Measurements from ENCODE around the gene VCL.
A peak's percentile ranks its signal among the peaks of the same experiment; 100 is the strongest.

The VCL gene

DNA sequence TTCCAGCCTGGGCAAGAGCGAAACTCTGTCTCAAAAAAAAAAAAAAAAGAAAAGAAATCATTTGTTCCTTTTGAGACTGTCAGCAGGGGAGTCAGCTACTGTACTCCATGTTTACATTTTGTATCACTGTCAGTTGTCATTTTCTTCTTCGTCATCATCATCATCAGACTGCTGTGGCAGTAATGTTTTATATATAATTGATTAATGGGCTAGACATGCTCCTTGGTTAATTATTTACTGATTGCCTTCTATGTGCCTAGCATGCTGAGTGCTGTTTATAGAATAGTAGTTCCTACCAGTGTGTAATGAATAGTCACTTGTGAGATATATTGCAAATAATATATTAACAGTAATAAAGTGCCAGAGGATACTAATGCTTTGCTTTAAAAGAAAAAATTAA is 50.5 kb downstream of the VCL start:
- TF ChIP-seq, protein P1, sequence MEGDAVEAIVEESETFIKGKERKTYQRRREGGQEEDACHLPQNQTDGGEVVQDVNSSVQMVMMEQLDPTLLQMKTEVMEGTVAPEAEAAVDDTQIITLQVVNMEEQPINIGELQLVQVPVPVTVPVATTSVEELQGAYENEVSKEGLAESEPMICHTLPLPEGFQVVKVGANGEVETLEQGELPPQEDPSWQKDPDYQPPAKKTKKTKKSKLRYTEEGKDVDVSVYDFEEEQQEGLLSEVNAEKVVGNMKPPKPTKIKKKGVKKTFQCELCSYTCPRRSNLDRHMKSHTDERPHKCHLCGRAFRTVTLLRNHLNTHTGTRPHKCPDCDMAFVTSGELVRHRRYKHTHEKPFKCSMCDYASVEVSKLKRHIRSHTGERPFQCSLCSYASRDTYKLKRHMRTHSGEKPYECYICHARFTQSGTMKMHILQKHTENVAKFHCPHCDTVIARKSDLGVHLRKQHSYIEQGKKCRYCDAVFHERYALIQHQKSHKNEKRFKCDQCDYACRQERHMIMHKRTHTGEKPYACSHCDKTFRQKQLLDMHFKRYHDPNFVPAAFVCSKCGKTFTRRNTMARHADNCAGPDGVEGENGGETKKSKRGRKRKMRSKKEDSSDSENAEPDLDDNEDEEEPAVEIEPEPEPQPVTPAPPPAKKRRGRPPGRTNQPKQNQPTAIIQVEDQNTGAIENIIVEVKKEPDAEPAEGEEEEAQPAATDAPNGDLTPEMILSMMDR (IDR thresholded peaks at IDR 0.05) = no peak
- TF ChIP-seq ZFX (IDR thresholded peaks at IDR 0.05; ENCODE audit: borderline replicate concordance) = no peak
- peak overlapping the region; percentile 48 for H3K27ac ChIP-seq

DNA sequence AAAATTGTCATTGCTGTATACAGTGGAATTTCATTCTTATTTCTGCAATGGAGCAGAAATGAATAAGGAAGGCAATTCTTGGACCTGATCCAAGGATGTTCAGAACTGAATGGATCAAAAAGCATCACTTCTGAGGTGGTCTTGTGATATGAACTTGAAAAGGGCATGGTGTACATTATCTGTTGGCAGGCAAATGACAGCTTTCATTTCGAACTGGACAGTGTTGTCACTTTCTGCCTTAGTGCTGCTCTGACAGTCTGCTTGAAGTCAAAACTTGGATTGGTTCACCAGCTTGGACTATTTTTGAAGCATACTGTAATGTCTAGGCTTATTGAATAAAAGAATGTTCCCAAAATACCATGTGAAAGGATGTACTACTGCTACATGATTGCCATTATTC is 52.0 kb downstream of the VCL start:
- H3K27ac ChIP-seq = 0 out of 2 replicates have a peak overlapping the region, but pooled peaks have one; percentile 7
- TF ChIP-seq, protein P1 (IDR thresholded peaks at IDR 0.05) = no peak
- no peak for TF ChIP-seq ZFX (IDR thresholded peaks at IDR 0.05; ENCODE audit: borderline replicate concordance)

DNA sequence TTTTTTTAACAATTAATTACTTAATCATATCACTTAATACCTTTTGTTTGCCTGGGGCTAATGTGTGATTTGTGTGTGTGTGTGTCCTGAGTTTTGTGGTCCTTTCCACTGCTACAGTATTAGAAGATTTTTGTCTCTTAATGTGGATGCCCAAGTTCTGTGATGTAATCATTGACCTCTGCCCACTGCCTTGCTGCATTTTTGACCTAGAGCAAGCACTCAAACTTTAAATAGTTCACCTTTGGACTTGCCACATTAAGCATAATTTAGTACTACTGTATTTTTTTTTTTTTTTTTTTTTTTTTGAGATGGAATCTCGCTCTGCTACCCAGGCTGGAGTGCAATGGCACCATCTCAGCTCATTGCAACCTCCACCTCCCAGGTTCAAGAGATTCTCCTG is 52.7 kb downstream of the VCL start:
- no peak overlapping the region for H3K27ac ChIP-seq

DNA sequence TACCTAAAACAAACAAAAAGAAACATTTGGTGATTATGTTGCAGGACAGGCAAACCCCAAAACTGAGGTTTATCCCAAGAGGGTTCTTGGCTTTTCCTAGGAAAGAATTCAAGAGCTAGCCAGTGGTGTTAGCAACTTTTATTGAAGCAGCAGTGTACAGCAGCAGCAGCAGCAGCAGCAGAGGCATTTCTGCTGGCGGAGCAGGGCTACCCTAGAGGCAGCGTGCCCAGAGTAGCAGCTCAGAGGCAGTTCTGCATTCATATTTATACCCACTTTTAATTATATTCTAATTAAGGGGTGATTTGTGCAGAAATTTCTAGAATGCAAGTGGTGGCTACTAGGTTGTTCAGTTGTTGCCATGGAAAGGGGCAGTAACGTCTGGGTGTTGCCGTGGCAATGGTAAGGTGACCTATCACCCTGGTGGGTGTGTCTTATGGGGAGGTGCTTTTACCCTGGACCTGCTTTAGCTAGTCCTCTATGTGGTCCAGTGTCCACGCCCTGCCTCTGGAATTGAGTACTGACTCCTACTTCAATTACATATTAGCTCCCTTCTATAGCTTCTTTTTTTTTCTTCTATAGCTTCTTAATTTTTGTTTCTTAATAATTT is 53.9 kb downstream of the VCL start:
- H3K27ac ChIP-seq = no peak overlapping the region; the same call in 1 of the 2 replicates
- no peak for TF ChIP-seq ZFX (IDR thresholded peaks at IDR 0.05; ENCODE audit: borderline replicate concordance)
- TF ChIP-seq, protein P1 (IDR thresholded peaks at IDR 0.05) = no peak

More for the DNA sequence above, 52.7 kb downstream of the VCL start:
- TF ChIP-seq, protein P1 (IDR thresholded peaks at IDR 0.05) = no peak

DNA sequence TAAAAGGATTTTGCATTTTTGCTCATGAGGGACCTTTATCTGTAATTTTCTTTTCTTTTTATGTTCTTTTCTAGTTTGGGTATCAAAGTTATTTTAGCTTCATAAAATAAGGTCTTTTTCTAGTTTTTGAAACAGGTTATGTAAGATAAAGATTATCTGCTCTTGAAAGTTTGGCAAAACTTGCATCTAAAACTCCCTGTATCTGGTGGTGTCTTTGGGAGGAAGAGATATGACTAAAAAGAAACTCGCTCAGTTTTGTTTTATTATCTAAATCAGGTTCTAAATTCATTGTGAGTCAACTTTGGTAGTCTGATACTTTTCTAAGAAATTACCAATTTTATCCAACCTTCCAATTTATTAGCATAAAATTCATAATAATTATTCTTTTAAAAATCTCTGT is 55.1 kb downstream of the VCL start:
- TF ChIP-seq, protein P1 (IDR thresholded peaks at IDR 0.05) = no peak
- TF ChIP-seq ZFX (IDR thresholded peaks at IDR 0.05; ENCODE audit: borderline replicate concordance) = no peak
- H3K27ac ChIP-seq = no peak overlapping the region

DNA sequence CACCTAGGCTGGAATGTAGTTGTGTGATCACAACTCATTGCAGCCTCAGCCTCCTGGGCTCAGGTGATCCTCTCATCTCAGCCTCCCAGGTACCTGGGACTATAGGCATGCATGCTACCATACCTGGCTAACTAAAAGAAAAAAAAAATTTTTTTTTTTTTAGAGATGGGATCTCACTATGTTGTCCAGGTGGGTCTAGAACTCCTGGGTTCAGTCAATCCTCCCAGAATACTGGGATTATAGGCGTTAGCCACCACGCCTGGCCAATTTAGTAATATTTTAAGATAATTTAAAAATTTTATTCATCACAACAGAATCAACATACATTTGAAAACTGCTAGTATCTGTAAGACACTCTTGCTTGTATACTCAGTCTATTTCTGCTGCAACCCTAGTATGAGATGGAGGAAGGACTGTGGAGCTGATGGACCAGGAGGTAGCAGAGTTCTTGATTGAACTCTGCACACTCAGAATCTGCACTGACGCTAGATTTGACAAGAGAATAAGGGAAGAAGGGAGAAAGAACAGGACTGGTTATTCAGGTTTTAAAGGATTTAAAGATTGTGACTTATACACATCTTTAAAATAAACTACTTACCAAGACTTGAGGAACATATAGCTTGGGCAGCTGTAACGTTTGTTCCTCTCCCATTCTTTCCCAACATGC is 57.6 kb downstream of the VCL start:
- TF ChIP-seq ZFX (IDR thresholded peaks at IDR 0.05; ENCODE audit: borderline replicate concordance) = no peak
- TF ChIP-seq, protein P1 (IDR thresholded peaks at IDR 0.05) = no peak
- H3K27ac ChIP-seq = no peak overlapping the region

DNA sequence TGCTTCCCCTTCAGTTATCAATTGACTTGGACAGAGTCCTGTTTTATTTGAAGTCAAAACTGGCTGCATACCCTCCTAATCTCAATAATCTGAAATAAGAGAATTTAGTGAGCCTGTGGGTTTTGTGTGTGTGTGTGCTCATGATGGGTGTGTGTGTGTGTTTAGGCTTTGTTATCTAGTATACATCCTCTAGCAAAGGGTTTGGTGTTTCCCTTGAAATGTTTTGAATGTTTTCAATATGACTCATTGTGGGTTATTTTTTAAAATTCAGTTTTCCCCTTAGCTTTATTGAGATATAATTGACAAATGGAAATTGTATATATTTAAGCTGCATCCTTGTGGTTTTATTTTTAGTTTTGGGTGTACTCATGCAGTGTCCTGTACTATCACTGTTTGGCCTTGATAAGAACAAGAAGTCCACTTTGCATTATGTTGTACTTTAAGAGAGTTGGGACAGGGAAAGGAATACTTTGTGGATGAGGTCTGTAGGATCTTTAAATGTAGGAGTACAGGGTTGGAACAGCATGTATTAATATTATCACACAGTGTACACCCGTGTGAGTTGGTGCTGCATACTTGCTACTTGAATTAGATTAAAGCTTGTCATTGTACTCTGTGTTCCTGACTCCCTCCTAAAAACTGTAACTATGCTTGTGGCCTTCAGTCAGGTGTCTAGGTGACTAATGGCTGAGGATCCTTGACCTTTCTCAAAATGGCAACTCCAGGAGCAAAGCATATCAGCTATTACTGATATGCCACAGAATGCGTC is 58.3 kb downstream of the VCL start:
- TF ChIP-seq, protein P1 (IDR thresholded peaks at IDR 0.05) = no peak
- no peak for TF ChIP-seq ZFX (IDR thresholded peaks at IDR 0.05; ENCODE audit: borderline replicate concordance)
- no peak overlapping the region for H3K27ac ChIP-seq

Data from 22Rv1 (cell line).